ENCODE measurements around the gene BLOC1S3. TPM values are rescaled to one million over a fixed set of nuclear protein-coding genes. Genes with fewer than 3 reads are reported as not detected.

Gene BLOC1S3
- total RNA-seq, 1 experiment from 2014 or later: 11.9 TPM

DNA sequence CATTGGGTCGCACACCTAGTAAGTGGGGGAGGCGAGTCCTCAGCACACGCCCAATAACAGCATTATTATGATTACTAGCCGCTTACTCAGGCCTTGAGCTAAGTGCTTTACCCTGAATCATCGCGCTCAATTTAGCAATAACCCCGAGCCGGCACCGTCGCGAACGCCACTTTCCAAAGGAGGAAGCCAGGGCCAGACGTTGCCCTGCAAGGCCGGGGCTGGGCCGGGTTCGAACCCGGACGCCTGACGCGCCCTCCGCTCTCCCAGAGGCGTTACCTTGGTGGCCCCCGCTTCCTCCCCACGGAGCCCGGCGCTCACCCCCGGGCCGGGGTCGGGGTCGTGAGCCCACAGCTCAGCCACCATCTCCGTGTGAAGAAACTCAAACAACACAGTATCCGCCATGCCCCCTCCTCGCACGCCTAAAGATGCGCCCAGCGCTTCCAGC is 745 bp upstream of the BLOC1S3 start, which contains the start of gene TRAPPC6A:
Gene TRAPPC6A (minus strand): TSS at position 421 of the 445 bp plus-strand sequence. CDS start 19 bp downstream, at position 402.
- peak within 1 kb of the TSS; percentile 98 for H3K4me3 ChIP-seq (ENCODE audit: low read length)
- ChIA-PET POLR2A (ENCODE audit: unreplicated experiment) (interaction anchor here (0.9 to 1.1 kb wide), 2 partner anchors 9 to 42 kb away, joined by 3 to 6 read pairs; no protein-coding TSS in a partner anchor), CTCF (no interaction called here)
- H2AFZ ChIP-seq (ENCODE audit: low read length): peak within 1 kb of the TSS; percentile 85
- peaks cover 31% of the 10 kb centered on the region for H3K79me2 ChIP-seq (ENCODE audit: low read length)
- peak within 1 kb of the TSS; percentile 82 for H3K27ac ChIP-seq (ENCODE audit: low read length)
- DNase-seq (peak; percentile 44), ATAC-seq (peak; percentile 2)
- peak within 1 kb of the TSS; percentile 91 for H3K9ac ChIP-seq (ENCODE audit: low read length)
- intact Hi-C loops (cut with micrococcal nuclease): loop anchor here (5.0 kb wide), 1 partner anchor 86 kb away; the partner anchor contains the start of gene PPP1R37
- TF ChIP-seq, protein P1, sequence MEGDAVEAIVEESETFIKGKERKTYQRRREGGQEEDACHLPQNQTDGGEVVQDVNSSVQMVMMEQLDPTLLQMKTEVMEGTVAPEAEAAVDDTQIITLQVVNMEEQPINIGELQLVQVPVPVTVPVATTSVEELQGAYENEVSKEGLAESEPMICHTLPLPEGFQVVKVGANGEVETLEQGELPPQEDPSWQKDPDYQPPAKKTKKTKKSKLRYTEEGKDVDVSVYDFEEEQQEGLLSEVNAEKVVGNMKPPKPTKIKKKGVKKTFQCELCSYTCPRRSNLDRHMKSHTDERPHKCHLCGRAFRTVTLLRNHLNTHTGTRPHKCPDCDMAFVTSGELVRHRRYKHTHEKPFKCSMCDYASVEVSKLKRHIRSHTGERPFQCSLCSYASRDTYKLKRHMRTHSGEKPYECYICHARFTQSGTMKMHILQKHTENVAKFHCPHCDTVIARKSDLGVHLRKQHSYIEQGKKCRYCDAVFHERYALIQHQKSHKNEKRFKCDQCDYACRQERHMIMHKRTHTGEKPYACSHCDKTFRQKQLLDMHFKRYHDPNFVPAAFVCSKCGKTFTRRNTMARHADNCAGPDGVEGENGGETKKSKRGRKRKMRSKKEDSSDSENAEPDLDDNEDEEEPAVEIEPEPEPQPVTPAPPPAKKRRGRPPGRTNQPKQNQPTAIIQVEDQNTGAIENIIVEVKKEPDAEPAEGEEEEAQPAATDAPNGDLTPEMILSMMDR (conservative IDR thresholded peaks at IDR 0.05; ENCODE audit: low read depth, low read length): no peak
- TF ChIP-seq EZH2phosphoT487 (IDR thresholded peaks at IDR 0.05; ENCODE audit: borderline replicate concordance, low read length): no peak
- no peak for TF ChIP-seq EZH2 (IDR thresholded peaks at IDR 0.05; ENCODE audit: low read length, unreplicated experiment)
- H3K9me3 ChIP-seq (ENCODE audit: low read length): no peaks in the 10 kb centered on the region
- H3K4me1 ChIP-seq (ENCODE audit: insufficient read depth, low read length): peaks cover 11% of the 10 kb centered on the region
- BruUV-seq (replicated peaks): TSS peak; percentile 86
- H3K27me3 ChIP-seq (ENCODE audit: low read length): no peaks in the 10 kb centered on the region
- H4K20me1 ChIP-seq (ENCODE audit: low read length): no peaks in the 10 kb centered on the region
- peak within 1 kb of the TSS; percentile 97 for H3K4me2 ChIP-seq (ENCODE audit: low read length)
- no peaks in the 10 kb centered on the region for H3K9me2 ChIP-seq (replicated peaks; ENCODE audit: low read length)
- no peaks in the 10 kb centered on the region for H3K36me3 ChIP-seq (ENCODE audit: low read depth, low read length)
- H3F3A ChIP-seq (ENCODE audit: low read length, unreplicated experiment): no peaks in the 10 kb centered on the region

DNA sequence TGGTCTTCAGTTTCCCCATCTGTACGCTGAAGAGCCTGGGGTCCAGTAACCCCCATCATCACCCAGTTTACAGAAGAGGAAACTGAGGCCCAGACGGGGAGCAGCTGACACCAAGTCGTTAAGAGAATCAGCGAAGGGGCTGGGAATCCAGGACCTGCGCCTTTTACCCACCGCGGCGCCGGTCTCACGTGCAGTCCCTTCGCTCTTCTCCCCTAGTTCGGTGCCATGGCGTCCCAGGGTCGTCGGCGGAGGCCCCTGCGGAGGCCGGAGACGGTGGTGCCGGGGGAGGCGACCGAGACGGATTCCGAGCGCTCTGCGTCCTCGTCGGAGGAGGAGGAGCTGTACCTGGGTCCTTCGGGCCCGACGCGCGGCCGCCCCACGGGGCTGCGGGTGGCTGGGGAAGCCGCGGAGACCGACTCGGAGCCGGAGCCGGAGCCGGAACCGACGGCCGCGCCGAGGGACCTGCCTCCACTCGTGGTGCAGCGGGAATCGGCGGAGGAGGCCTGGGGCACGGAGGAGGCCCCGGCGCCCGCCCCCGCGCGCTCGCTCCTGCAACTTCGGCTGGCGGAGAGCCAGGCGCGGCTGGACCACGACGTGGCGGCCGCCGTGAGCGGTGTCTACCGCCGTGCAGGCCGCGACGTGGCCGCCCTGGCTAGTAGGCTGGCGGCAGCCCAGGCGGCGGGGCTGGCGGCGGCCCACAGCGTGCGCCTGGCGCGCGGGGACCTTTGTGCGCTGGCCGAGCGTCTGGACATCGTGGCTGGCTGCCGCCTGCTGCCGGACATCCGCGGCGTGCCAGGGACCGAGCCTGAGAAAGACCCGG is 698 bp downstream of the BLOC1S3 start:
- POLR2A ChIA-PET (ENCODE audit: unreplicated experiment): interaction anchor here (0.6 to 1.1 kb wide), 2 partner anchors 30 to 44 kb away, joined by 3 read pairs; no protein-coding TSS in a partner anchor
- Histone ChIP-seq H3K9me2 (replicated peaks; ENCODE audit: low read length) (no peaks in the 10 kb centered on the region), H3K36me3 (ENCODE audit: low read depth, low read length) (no peaks in the 10 kb centered on the region), H3K4me2 (ENCODE audit: low read length) (peak overlapping the region; percentile 97), H3K9me3 (ENCODE audit: low read length) (no peaks in the 10 kb centered on the region), H2AFZ (ENCODE audit: low read length) (peak overlapping the region; percentile 85), H3K79me2 (ENCODE audit: low read length) (peaks cover 31% of the 10 kb centered on the region), H3K27me3 (ENCODE audit: low read length) (no peaks in the 10 kb centered on the region), H3K9ac (ENCODE audit: low read length) (peak overlapping the region; percentile 91), H3K4me3 (ENCODE audit: low read length) (peak overlapping the region; percentile 98), H3K4me1 (ENCODE audit: insufficient read depth, low read length) (peaks cover 11% of the 10 kb centered on the region), H4K20me1 (ENCODE audit: low read length) (no peaks in the 10 kb centered on the region), H3F3A (ENCODE audit: low read length, unreplicated experiment) (no peaks in the 10 kb centered on the region), H3K27ac (ENCODE audit: low read length) (peak overlapping the region; percentile 76)
- CTCF ChIA-PET: no interaction called here
- intact Hi-C loops (cut with micrococcal nuclease): loop anchor here (5.0 kb wide), 1 partner anchor 87 kb away; the partner anchor contains the start of gene PPP1R37
- BruUV-seq (replicated peaks): no TSS peak
- TF ChIP-seq EZH2phosphoT487 (IDR thresholded peaks at IDR 0.05; ENCODE audit: borderline replicate concordance, low read length) (no peak), EZH2 (IDR thresholded peaks at IDR 0.05; ENCODE audit: low read length, unreplicated experiment) (no peak)
- TF ChIP-seq, protein P1 (conservative IDR thresholded peaks at IDR 0.05; ENCODE audit: low read depth, low read length): no peak
- DNase-seq: peak; percentile 30
- no peak for ATAC-seq
